ENCODE measurements around the gene RPS25.
A peak's percentile ranks its signal among the peaks of the same experiment; 100 is the strongest.
"Not testable (repeated sequence)": the region's sequence is repeated elsewhere in the genome, so short reads cannot be mapped to it uniquely, and the experiment has no call there.

The RPS25 gene

GRCh38 chr11:119014209-119014924, 3.8 kb downstream of the RPS25 start:
- DNase-seq = no peak

GRCh38 chr11:119012629-119013170, 5.4 kb downstream of the RPS25 start:
- no peak for DNase-seq

GRCh38 chr11:119011476-119012053, 6.6 kb downstream of the RPS25 start:
- no peak for DNase-seq

GRCh38 chr11:119006656-119007055, 11.5 kb downstream of the RPS25 start:
- no peak for DNase-seq

- DNase-seq = no peak
Measured at GRCh38 chr11:119000906-119001305, 17.2 kb downstream of the RPS25 start.

- DNase-seq = no peak
Measured at GRCh38 chr11:118998822-118999221, 19.3 kb downstream of the RPS25 start.

- no peak for DNase-seq
Measured at GRCh38 chr11:118998388-118998717, 19.8 kb downstream of the RPS25 start.

GRCh38 chr11:118997627-118998387, 20.3 kb downstream of the RPS25 start, which contains the start of gene CENATAC:
TSS of gene CENATAC (plus strand) at chr11:118998138. CDS start at chr11:118998198, 60 bp downstream.
- DNase-seq = peak; percentile 94

- DNase-seq = peak; percentile 42
Measured at GRCh38 chr11:118996926-118997626, 21.1 kb downstream of the RPS25 start.

GRCh38 chr11:118991486-118992038, 26.6 kb downstream of the RPS25 start:
- not testable (repeated sequence) for DNase-seq

- no peak for DNase-seq
Measured at GRCh38 chr11:118988280-118988679, 29.9 kb downstream of the RPS25 start.

GRCh38 chr11:118984825-118985224, 33.3 kb downstream of the RPS25 start:
- no peak for DNase-seq

- not testable (repeated sequence) for DNase-seq
Measured at GRCh38 chr11:118984337-118984736, 33.8 kb downstream of the RPS25 start.

- no peak for DNase-seq
Measured at GRCh38 chr11:118980191-118980881, 37.8 kb downstream of the RPS25 start.

GRCh38 chr11:118979434-118979833, 38.7 kb downstream of the RPS25 start:
- DNase-seq = no peak

GRCh38 chr11:118975771-118976709, 42.1 kb downstream of the RPS25 start:
- no peak for DNase-seq

- no peak for DNase-seq
Measured at GRCh38 chr11:118973985-118974384, 44.2 kb downstream of the RPS25 start.

GRCh38 chr11:118971646-118972045, 46.5 kb downstream of the RPS25 start, which contains the start of gene FOXR1:
TSS of gene FOXR1 (plus strand) at chr11:118971761. CDS start at chr11:118971932, 171 bp downstream.
- no peak for DNase-seq

- not testable (repeated sequence) for DNase-seq
Measured at GRCh38 chr11:118969508-118969907, 48.6 kb downstream of the RPS25 start.
